HepG2 (cell line): Measurements from ENCODE around the gene CDK10. TPM values are rescaled to one million over a fixed set of nuclear protein-coding genes. Genes with fewer than 3 reads are reported as not detected.

Experiments used
- ASH2L ChIP-seq: fragments of 300-600, 200-600 bp; sonication (generic); IDR thresholded peaks from 2 replicates; pipeline ENCODE4 v1.7.0; 2017; ENCODE audit warnings: low read depth, mild to moderate bottlenecking, moderate library complexity, mixed read lengths, low read length; ENCODE audit not compliant: insufficient read length
- BORCS8-MEF2B ChIP-seq: sonication (generic); formaldehyde crosslinking; IDR thresholded peaks from 2 replicates; pipeline ENCODE4 v1.8.0; 2022; ENCODE audit warnings: mild to moderate bottlenecking, missing genetic modification reagents
- MYNN ChIP-seq: sonication (generic); formaldehyde crosslinking; IDR thresholded peaks from 2 replicates; pipeline ENCODE4 v1.4.0; 2020; ENCODE audit warnings: mild to moderate bottlenecking, low read depth, missing genetic modification reagents
- RXRB ChIP-seq: IDR thresholded peaks from 2 replicates; pipeline ENCODE4 v1.6.1; 2016; ENCODE audit warnings: borderline replicate concordance, missing genetic modification reagents, missing compliant biosample characterization
- SMC3 ChIP-seq: IDR thresholded peaks from 2 replicates; pipeline ENCODE4 v1.6.1; 2011; ENCODE audit warnings: low read length, improper control_type of control experiment
- SRSF4 ChIP-seq: fragments of 200-400 bp; formaldehyde crosslinking; IDR thresholded peaks from one replicate; pipeline ENCODE4 v1.6.1; 2018; ENCODE audit warnings: mild to moderate bottlenecking, low read depth, low read length, moderate library complexity; ENCODE audit not compliant: poor library complexity, severe bottlenecking
- TRIM24 ChIP-seq: sonication (generic); formaldehyde crosslinking; IDR thresholded peaks from 2 replicates; pipeline ENCODE4 v1.8.0; 2022; ENCODE audit warnings: mild to moderate bottlenecking, missing genetic modification reagents
- ZBTB2 ChIP-seq: sonication (generic); formaldehyde crosslinking; IDR thresholded peaks from 2 replicates; pipeline ENCODE4 v1.8.0; 2022; ENCODE audit warnings: low read depth, missing genetic modification reagents
- ZFP36L1 ChIP-seq: sonication (generic); formaldehyde crosslinking; IDR thresholded peaks from 2 replicates; pipeline ENCODE4 v1.8.0; 2022; ENCODE audit warnings: mild to moderate bottlenecking, missing genetic modification reagents, moderate library complexity
- ZNF326 ChIP-seq: sonication (generic); formaldehyde crosslinking; IDR thresholded peaks from 2 replicates; pipeline ENCODE4 v1.4.0; 2020; ENCODE audit warnings: missing genetic modification reagents, borderline replicate concordance
- ZNF337 ChIP-seq: sonication (generic); formaldehyde crosslinking; IDR thresholded peaks from 2 replicates; pipeline ENCODE4 v1.5.1; 2020; ENCODE audit warnings: missing genetic modification reagents, low read depth, mild to moderate bottlenecking, borderline replicate concordance
- ZNF614 ChIP-seq: IDR thresholded peaks from 2 replicates; pipeline ENCODE4 v1.6.1; 2018; ENCODE audit warnings: missing biosample characterization, missing genetic modification reagents, inconsistent platforms, borderline replicate concordance
- ZNF687 ChIP-seq: sonication (generic); formaldehyde crosslinking; IDR thresholded peaks from 2 replicates; pipeline ENCODE4 v1.5.1; 2020; ENCODE audit warnings: mild to moderate bottlenecking, missing genetic modification reagents, moderate library complexity
- ZNF7 ChIP-seq: IDR thresholded peaks from 2 replicates; pipeline ENCODE4 v1.6.1; 2016; ENCODE audit warnings: missing biosample characterization, missing genetic modification reagents
- ZNF709 ChIP-seq: sonication (generic); formaldehyde crosslinking; IDR thresholded peaks from 2 replicates; pipeline ENCODE4 v1.5.0; 2020; ENCODE audit warnings: mild to moderate bottlenecking, missing genetic modification reagents
- polyA plus RNA-seq, 8 experiments: library from polyadenylated mRNA; depleted of rRNA in 3 of 8; stranded (reverse) in 7 of 8; unstranded in 1 of 8; fragments of >200 nt; fragmentation: Illumina TruSeq in 4 of 8; extraction: Trizol in 4 of 8; gene quantifications; 2 replicates each; pipeline versions ENCODE4 v1.2.1 to v1.2.3, GENCODE V29; 2011 to 2016; ENCODE audit warnings: low read depth in 4 of 8, missing spikeins in 1 of 8, mixed read lengths in 1 of 8; ENCODE audit not compliant: insufficient read depth in 1 of 8
- total RNA-seq, 5 experiments: library from RNA; depleted of rRNA; stranded (reverse); fragments of >200 nt; fragmentation: Illumina TruSeq; extraction: Trizol; gene quantifications; 2 replicates each; pipeline ENCODE4 v1.2.3, GENCODE V29; 2016; ENCODE audit warnings: low read depth in 1 of 5
- TF ChIP-seq, protein P1 (sequence below): IDR thresholded peaks from 2 replicates; pipeline ENCODE4 v1.6.1; 2016; ENCODE audit warnings: missing compliant biosample characterization, missing genetic modification reagents, borderline replicate concordance
- TF ChIP-seq, protein P2 (sequence below): sonication (generic); formaldehyde crosslinking; IDR thresholded peaks from 2 replicates; pipeline ENCODE4 v1.4.0; 2020; ENCODE audit warnings: missing genetic modification reagents

CDK10 gene
- total and polyA plus RNA-seq, 2 of the 13 experiments (the other 11 are each of a cell fraction or from before 2014, with no cell fraction given): 2.5 to 3.9 TPM

GRCh38 chr16:89693931-89694783 lies 7.7 kb downstream of the CDK10 start (continued):
- TF ChIP-seq SRSF4 (no peak), ZNF7 (CRISPR knock-in tag) (no peak), ZNF326 (CRISPR knock-in tag) (no peak), ZNF614 (CRISPR knock-in tag) (no peak), ZNF687 (CRISPR knock-in tag) (peak; percentile 78), TRIM24 (no peak), ZNF709 (CRISPR knock-in tag) (no peak), RXRB (peak; percentile 95), MYNN (0 out of 2 replicates have a peak, but pooled peaks have one; percentile 24), BORCS8-MEF2B (CRISPR knock-in tag) (peak; percentile 60; the same call in 1 of the 2 replicates), ASH2L (peak; percentile 2), ZFP36L1 (CRISPR knock-in tag) (no peak), ZNF337 (no peak), ZBTB2 (no peak), SMC3 (no peak)
- TF ChIP-seq, protein P1, sequence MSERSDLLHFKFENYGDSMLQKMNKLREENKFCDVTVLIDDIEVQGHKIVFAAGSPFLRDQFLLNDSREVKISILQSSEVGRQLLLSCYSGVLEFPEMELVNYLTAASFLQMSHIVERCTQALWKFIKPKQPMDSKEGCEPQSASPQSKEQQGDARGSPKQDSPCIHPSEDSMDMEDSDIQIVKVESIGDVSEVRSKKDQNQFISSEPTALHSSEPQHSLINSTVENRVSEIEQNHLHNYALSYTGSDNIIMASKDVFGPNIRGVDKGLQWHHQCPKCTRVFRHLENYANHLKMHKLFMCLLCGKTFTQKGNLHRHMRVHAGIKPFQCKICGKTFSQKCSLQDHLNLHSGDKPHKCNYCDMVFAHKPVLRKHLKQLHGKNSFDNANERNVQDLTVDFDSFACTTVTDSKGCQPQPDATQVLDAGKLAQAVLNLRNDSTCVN: no peak; the same call in 1 of the 2 replicates
- TF ChIP-seq, protein P2, sequence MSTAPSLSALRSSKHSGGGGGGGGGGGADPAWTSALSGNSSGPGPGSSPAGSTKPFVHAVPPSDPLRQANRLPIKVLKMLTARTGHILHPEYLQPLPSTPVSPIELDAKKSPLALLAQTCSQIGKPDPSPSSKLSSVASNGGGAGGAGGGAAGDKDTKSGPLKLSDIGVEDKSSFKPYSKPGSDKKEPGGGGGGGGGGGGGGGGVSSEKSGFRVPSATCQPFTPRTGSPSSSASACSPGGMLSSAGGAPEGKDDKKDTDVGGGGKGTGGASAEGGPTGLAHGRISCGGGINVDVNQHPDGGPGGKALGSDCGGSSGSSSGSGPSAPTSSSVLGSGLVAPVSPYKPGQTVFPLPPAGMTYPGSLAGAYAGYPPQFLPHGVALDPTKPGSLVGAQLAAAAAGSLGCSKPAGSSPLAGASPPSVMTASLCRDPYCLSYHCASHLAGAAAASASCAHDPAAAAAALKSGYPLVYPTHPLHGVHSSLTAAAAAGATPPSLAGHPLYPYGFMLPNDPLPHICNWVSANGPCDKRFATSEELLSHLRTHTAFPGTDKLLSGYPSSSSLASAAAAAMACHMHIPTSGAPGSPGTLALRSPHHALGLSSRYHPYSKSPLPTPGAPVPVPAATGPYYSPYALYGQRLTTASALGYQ: no peak
